Neutrophil (primary cell): ENCODE measurements around the gene TTLL7.

Experiments
- H3K27ac ChIP-seq: fragments of 200-600 bp; sonication (generic); 2 replicates; pipeline ENCODE4 v1.5.1; 2016; ENCODE audit warnings: mild to moderate bottlenecking, moderate library complexity
- H3K27me3 ChIP-seq: fragments of 200-600 bp; sonication (generic); 2 replicates; pipeline ENCODE4 v1.6.0; 2016; ENCODE audit warnings: mild to moderate bottlenecking
- H3K36me3 ChIP-seq: fragments of 200-600 bp; sonication (generic); 2 replicates; pipeline ENCODE4 v1.5.1; 2017
- H3K4me1 ChIP-seq, 2 experiments: fragments of 200-600 bp in 1 of 2; sonication (generic) in 1 of 2; 1 replicate in 1 of 2; 2 replicates in 1 of 2; pipeline versions ENCODE4 v1.5.1 to v1.6.1; 2013 to 2016; ENCODE audit warnings: low read depth in 1 of 2, low read length in 1 of 2, mild to moderate bottlenecking in 1 of 2, moderate library complexity in 1 of 2; ENCODE audit not compliant: control insufficient read depth in 1 of 2, insufficient read depth in 1 of 2
- H3K4me3 ChIP-seq, 2 experiments: fragments of 200-600 bp in 1 of 2; sonication (generic) in 1 of 2; 1 replicate in 1 of 2; 2 replicates in 1 of 2; pipeline ENCODE4 v1.5.1; 2013 to 2016; ENCODE audit warnings: low read depth in 1 of 2, low read length in 1 of 2, mild to moderate bottlenecking in 1 of 2, moderate library complexity in 1 of 2
- H3K9me3 ChIP-seq: fragments of 200-600 bp; sonication (generic); 2 replicates; pipeline ENCODE4 v1.5.1; 2016
- CTCF ChIP-seq: fragments of 200-600 bp; sonication (generic); IDR thresholded peaks from 2 replicates; pipeline ENCODE4 v1.5.1; 2016; ENCODE audit warnings: antibody characterized with exemption

Gene TTLL7

DNA sequence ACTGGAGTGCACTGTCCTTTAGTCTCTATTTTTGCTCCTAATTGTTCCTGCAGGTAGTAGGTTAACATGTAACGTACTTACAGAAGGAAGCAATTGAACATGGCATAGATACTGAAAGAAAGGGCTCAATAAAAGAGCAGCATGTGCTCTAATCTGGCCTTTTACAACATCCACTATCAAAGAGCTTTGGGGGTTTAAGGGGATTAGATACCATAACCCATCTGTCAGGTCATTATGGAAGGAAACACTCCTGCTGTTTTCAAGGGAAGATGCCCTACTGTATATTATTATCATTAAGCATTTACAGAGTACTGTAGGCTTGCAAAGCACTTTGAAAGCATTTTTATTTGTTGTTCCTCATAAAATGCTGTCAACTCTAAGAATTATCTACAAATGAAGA, 152.8 kb downstream of the TTLL7 start:
- no peak for TF ChIP-seq CTCF
- Histone ChIP-seq H3K27me3 (no peaks in the 10 kb centered on the region), H3K27ac (no peak overlapping the region), H3K4me3 (no peak overlapping the region), H3K4me1 (no peaks in the 10 kb centered on the region), H3K9me3 (no peaks in the 10 kb centered on the region), H3K36me3 (no peaks in the 10 kb centered on the region)

DNA sequence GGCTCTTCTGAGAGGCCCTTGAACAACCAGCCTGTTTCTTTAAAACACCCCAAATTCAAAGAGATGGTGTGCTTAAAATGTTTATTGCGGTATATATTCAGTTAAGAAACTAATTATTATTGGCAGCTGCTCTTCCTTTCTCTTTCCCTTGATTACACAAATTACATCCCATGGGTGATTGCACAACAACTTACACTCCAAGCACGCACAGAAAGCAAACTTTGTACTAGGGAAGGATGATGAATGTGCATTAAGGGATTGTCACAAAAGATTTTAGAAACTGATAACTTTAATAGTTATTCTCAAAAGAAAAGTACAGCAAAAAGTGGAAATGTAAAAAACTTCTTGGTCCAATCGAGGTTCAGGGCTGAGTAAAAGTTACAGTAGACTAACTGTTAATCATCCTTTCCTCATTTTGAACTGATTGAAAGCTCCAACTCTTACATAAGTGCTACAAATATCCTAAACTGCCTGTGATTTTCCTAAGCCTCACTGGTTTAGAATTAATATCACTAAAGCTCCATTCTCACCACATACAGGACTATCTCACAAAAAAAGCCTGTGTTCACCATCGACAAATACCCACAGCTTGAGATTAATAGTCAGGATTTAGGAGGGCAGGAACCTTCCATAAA, 153.4 kb downstream of the TTLL7 start:
- Histone ChIP-seq H3K27me3 (no peaks in the 10 kb centered on the region), H3K4me1 (no peaks in the 10 kb centered on the region), H3K36me3 (no peaks in the 10 kb centered on the region), H3K27ac (no peak overlapping the region), H3K9me3 (no peaks in the 10 kb centered on the region), H3K4me3 (no peak overlapping the region)
- TF ChIP-seq CTCF: no peak

GRCh38 chr1:83844546-83844945, 154.4 kb downstream of the TTLL7 start:
- no peaks in the 10 kb centered on the region for H3K36me3 ChIP-seq
- no peak for TF ChIP-seq CTCF
- H3K4me3 ChIP-seq: no peak overlapping the region
- H3K27me3 ChIP-seq: no peaks in the 10 kb centered on the region
- no peaks in the 10 kb centered on the region for H3K4me1 ChIP-seq
- H3K27ac ChIP-seq: no peak overlapping the region
- H3K9me3 ChIP-seq: no peaks in the 10 kb centered on the region

GRCh38 chr1:83839566-83840173, 159.3 kb downstream of the TTLL7 start:
- H3K4me3 ChIP-seq: no peak overlapping the region
- H3K4me1 ChIP-seq: no peaks in the 10 kb centered on the region
- no peaks in the 10 kb centered on the region for H3K36me3 ChIP-seq
- H3K27me3 ChIP-seq: no peaks in the 10 kb centered on the region
- no peaks in the 10 kb centered on the region for H3K9me3 ChIP-seq
- no peak overlapping the region for H3K27ac ChIP-seq
- TF ChIP-seq CTCF: no peak

DNA sequence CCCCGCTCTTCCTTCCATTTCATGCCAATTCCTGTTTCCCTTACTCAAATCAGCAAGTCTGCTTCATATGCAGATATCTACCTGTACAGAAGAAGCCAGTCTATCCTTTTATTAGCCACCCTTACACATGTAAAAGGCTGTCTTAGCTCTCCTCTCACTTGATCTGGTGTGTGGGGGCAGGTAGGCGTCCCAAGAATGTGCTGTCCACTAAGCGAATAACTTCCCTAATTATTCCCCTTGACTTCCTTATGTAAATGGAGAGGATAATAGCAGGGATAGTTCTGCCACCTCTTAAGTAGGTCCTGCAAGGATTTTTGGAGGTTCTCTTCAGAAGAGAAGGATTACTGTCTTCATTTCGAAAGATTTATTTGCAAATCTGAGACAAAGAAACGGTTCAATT, 160.4 kb downstream of the TTLL7 start:
- H3K27ac ChIP-seq: no peak overlapping the region
- no peaks in the 10 kb centered on the region for H3K27me3 ChIP-seq
- no peak overlapping the region for H3K4me3 ChIP-seq
- no peak for TF ChIP-seq CTCF
- no peaks in the 10 kb centered on the region for H3K9me3 ChIP-seq
- H3K36me3 ChIP-seq: no peaks in the 10 kb centered on the region
- H3K4me1 ChIP-seq: no peaks in the 10 kb centered on the region
